CD4-positive, alpha-beta T cell treated with Interleukin-6 at 100 ng/mL for 8 hours (primary cell): Measurements from ENCODE around the gene PRR12.

Experiments
- DNase-seq: peaks from one replicate; pipeline ENCODE4 v3.0.0-alpha.2; 2020; ENCODE audit warnings: mixed read lengths, low spot score

PRR12 gene

DNA sequence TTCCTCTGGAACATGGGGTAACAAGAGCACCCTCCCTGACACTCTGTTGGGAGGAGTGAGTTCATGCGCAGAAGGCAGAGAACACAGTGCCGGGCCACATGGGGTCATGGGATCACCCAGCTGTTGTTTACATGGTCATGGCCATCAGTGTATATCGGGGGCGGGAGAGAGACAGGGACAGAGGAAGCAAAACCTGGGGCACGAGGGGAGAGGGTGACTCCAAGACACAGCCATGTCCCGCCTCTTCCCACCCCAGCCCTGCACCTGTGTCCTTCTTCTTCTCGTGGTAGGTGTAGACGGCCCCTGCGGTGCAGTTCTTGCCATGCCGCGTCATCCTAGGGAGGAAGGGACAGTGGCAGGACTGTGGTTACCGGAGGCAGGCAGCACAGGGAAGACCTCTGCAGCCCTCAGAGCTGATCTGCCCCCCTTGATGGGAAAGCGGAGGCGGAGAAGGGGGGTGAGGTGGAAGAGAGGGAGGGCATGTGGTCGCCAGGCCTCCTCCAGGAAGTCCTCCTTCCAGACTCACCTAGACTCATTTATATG lies 30.6 kb upstream of the PRR12 start:
- DNase-seq: peak; percentile 60

DNA sequence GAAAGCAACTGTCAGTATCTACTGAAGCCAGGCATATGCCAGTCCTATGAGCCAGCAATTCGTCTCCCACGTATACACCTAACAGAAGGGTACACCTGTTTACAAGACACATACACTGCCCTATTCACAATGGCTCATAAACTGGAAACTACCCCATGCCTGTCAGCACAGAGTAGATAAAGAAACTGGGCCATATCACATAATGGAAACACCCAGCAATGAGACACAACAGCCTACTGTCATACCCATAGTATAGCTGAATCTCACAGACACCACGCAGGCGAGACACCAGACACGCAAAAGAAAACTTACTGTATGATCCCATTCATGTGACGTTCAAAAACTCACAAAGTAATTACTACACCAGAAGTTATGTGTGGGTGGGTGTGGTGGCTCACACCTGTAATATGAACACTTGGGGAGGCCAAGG lies 26.4 kb upstream of the PRR12 start:
- no peak for DNase-seq

DNA sequence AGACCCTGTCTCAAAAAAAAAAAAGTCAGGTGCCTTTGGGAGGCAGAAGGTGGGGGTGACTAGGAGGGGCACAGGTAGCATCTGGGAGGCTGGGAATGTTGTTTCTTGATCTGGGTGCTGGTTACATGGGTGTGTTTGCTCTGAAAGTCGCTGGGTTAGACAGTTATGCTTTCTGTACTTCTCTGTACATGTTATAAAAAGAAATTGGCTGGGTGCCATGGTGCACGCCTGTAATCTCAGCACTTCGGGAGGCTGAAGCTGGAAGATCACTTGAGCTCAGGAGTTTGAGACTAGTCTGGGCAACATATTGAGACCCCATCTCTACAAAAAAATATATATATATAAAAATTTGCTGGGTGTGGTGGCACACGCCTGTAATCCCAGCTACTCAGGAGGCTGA lies 25.7 kb upstream of the PRR12 start:
- DNase-seq: peak; percentile 45

DNA sequence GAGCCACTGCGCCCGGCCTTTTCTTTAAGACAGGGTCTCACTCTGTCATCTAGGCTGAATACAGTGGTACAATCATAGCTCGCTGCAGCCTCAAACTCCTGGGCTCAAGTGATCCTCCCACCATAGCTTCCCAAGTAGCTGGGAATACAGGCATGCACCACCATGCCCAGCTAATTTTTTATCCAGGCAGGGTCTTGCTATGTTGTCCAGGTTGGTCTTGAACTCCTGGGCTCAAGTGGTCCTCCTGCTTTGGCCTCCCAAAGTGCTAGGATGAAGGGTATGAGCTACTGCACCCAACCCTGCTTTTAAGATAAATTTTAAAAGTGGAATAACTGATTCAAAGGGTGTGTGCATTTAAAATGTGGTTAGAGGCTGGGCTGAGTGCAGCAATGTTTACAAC lies 24.7 kb upstream of the PRR12 start:
- DNase-seq: no peak

DNA sequence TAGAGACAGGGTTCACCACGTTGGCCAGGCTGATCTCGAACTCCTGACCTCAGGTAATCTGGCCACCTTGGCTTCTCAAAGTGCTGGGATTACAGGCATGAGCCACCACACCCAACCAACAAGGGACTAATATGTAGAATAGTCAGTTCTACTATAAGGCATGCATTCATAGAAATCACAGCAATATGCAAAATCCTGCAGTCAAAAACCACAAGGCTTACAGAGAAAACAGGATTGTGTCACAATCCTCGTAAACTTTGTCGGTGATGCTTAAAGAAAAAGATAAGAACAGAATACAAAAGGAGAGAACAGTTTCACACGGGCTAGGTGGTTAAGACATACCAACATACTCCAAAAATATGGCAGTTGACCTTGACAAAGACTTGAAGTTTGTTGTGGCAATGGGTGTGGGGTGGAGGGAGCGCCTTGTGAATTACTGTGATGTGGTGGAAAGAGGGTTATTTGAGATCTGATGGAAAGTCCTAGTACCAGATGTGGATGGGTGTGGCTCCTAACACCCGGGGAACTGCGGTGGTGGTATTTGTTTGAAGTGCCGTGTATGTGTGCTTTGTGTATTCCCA lies 23.0 kb upstream of the PRR12 start:
- peak; percentile 81 for DNase-seq

DNA sequence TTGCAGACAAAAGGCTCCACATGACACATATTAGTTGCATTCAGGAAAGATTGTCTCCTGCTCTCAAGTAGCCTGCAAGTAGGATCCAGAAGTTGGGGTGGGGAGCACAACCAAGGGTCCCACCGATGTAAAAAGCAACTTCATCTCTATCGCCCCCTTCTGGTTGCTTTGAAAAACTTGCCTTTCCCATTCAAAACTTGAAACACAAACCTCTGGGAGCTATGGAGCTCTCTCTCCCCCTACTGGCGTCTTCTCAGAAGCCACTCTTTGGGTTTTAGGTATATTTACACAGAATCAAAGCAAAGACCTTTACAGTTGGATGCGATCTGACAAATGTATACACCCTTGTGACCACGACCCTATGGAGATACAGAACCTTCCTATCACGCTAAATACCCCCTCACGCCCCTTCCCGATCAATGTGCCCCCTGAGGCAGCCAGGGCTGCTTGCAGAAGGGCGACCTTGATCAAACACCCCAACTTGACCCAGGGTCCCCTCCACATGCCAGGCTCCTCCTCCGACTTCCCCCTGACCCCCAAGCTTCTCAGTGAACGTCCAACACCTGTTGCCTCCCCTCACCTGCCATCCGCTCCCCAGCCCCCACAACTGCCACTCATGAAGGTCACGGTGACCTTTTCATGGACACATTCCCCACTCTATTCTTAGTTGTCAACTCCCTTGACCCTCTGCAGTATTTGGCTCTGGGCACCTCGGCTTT lies 20.7 kb upstream of the PRR12 start:
- peak; percentile 85 for DNase-seq

DNA sequence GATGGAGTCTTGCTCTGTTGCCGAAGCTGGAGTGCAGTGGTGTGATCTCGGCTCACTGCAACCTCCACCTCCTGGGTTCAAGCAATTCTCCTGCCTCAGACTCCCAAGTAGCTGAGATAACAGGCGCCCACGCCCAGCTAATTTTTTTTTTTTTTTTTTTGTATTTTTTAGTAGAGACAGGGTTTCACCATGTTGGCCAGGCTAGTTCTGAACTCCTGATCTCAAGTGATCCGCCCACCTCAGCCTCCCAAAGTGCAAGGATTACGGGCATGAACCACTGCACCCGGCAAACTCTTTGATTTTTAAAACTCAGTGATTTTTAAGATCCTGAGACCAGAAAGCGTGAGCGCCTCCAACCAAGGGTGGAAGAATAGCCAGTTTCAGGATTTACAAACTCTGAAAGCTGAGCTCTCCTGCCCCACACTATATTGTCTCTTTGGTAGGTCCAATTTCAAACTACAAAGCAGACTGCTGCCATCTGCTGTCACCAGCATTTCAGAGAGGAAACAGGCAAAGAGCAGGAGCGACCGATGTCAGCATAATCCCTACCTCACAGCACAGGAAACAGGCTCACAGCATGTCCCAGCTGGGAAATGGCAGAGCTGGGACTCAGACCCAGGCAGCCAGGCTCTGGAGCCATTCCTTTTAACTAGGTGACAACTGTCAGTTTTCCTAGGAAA lies 19.8 kb upstream of the PRR12 start:
- peak; percentile 57 for DNase-seq

DNA sequence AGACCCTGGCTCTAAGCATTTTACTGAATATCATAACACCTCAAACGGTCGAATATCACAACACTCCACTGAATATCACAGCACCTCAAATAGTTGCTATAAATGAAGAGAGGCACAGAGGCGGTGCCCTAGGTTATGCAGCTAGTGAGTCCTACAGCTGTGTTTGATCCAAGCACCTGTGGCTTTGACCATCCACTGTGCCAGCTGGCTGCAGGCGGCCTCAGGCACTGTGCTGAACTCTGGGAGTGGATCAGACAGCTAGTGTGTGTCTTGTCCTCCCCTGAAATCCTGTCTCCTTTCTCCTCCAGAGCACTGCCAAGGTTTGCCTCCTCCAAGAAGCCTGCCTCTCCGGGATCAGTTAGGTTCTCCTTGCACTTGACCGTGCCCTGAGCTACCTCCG lies 18.0 kb upstream of the PRR12 start:
- no peak for DNase-seq

DNA sequence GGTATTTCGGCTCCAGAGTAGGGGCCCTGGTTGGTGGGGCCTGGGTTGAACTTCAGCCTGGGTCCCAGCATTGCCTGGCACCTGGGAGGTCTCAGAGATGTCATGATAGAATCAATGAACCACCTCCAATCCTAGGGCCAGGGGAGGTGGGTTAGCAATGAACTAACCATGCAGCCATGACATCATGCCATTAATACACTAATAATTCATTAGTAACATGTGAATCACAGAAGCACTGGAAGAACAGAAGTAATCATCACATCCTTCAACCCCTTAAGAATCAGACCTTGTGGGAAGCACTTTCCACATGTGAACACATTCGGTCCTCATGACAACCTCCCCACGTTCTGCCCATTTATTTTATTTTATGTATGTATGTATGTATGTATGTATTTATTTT lies 17.6 kb upstream of the PRR12 start:
- no peak for DNase-seq

DNA sequence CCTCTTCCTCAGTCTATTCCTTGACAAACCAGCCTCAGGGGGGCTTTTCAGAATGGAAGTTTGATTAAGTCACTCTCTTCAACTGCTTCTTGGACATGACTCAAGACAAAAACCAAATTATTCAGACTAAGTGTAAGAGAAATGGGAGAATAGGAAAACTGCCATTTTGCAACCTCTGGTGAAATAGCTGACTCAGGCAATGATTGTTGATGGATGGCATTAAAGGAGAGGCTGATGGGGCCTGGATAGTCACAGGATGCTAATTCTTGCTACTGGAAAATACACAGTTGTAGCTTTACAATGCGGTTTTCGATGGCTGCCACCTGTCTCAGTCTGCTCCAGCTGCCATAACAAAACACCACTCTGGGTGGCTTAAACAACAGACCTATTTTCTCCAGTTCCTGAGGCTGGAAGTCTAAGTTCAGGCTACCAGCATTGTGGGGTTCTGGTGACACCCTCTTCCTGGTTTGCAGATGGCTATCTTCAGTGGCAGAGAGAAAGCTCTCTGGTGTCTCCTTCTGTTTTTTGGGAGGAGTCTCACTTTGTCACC lies 16.7 kb upstream of the PRR12 start:
- DNase-seq: no peak

DNA sequence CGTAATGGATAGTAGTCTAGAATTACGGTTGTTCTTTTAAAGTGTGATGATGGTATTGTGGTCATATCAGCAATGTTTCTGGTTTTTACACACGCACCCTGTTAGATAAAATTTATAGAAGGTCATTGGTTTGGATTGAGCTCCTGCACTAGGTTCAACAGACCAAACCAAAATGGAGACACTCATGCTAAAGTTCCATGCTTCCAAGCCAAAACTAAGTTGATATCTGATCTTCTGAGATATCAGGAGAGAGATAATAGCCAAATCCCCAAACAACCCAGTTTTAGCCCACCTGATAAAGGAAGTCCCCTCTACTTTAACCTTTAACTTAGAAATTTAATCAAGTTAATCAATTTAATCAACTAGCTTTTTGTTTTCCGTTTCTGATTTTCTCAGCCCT lies 11.8 kb upstream of the PRR12 start:
- DNase-seq: no peak

DNA sequence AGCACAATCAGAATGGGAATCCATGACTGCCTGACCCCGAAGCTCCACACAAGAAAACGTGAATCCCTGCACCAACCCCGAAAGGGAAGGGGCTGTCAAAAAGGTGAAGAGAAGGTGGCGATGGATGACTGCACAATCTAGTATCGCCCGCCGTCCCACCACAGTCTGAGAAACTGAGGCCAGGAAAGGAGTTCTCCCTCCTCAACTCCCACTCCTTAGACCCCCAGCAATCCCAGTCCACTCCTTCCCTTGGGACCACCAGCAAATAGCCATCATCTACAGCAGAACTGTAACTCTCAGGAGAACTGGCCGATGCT lies 11.1 kb upstream of the PRR12 start:
- no peak for DNase-seq

DNA sequence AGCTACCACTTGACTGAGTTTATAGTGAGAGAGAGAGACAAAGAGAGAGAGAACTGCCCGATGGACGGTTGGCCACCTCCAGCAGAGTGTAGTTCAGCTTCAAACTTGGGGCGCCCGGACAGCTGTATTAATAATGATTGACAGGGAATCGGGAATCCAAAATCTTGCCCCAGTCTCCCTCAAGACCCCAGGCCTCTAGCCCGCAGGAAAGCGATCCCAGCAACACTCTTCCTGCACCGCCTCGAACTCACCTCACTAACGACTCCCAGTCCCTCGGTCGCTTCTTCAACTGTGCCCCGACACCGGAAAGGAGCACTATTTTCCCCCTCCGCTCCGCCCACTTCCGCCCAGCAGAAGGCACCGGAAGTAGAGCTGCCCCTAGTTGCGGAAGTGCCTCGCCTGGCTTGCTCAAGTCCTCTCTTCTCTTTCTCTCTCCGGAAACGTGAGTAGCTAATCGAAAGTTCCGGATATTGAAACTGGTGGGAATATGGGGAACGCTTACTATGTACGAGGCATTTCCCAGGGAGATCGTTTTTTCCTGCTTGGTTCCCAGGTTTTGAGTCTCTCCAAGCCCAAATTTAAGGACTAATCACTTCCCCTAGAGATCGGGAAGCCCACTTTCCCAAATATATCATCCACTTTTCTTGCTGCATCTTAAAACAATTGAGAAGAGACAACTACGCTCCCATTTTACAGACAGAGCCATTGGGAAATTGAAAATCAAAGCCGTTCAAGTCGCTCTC lies 10.5 kb upstream of the PRR12 start, which contains the start of gene NOSIP:
Gene NOSIP, minus strand, starts transcription at position 293 of the 743 bp plus-strand sequence. CDS start 19,865 bp downstream, outside the sequence.
- DNase-seq: peak; percentile 96

DNA sequence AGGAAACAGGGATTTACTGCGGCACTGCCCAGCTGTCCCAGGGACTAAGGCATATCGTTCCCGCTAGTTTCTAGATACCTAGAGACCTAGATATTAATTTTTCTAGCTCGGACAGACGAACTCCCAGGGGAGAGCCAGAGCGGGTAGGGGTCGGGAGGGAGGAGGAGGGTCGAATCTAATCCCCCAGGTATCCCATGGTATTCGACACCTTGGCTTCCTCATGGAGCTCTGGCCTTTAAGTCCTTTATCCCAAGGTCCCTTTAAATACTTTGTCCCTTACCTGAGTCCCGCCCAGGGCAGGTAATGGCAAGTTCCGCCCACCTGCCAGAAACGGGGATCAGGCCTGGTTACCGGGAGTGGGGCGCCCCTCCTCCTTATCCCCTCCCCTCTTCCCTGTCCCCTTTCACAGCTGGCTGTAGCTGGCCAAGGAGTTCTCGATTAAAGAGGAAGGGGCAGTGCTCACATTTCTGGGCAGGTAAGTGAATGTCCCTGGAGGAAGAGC lies 9.9 kb upstream of the PRR12 start, which contains the start of gene PRRG2:
Gene PRRG2, plus strand, starts transcription at position 310 of the 502 bp plus-strand sequence. CDS start 1,904 bp downstream, outside the sequence.
- DNase-seq: no peak

DNA sequence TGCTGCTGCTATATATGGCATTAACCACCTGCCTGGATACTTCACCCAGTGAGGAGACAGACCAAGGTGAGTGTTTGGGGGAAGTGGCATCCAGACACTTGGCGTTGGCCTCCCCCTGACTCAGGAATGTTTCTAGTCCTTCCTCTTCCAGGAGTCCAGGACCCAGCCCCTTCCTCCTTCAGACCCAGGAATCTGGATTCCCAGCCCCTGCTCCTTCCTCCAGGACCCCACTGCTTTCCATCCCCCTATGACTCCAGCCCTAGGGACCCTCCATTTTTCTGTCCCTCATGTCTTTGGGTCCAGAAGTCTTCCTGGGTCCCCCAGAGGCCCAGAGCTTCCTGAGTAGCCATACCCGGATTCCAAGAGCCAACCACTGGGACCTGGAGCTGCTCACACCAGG lies 7.7 kb upstream of the PRR12 start:
- DNase-seq: no peak

DNA sequence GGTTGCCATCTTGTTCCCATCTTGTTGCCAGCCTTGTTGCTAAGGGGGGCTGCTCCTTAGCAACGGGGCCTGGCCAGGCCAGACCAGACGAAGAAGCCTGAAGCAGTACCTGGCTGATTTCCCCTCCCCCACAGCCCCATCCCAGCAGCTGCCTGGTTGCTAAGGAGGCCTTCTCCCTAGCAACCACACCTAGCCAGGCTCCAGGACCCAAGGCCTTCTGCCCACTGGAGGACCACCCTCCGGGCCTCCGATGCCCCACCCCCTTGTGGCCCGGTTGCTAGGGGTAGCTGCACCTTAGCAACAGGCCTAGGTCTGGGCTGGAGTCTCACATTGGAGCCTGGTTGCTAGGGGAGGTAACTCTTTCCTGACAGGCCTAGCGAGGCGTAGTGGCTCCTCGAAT lies 6.0 kb upstream of the PRR12 start:
- DNase-seq: no peak

DNA sequence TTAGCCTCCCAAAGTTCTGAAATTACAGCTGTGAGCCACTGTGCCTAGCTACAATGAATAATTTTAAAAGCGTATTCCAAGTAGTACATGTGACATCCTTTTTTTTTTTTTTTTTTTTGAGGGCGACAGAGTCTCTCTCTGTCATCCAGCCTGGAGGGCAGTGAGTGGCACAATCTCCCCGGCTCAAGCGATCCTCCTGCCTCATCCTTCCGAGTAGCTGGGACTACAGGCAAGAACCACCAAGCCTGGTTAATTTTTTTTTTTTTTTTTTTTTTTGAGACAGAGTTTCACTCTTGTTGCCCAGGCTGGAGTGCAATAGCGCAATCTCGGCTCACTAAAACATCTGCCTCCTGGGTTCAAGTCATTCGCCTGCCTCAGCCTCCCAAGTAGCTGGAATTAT lies 3.8 kb upstream of the PRR12 start:
- no peak for DNase-seq

DNA sequence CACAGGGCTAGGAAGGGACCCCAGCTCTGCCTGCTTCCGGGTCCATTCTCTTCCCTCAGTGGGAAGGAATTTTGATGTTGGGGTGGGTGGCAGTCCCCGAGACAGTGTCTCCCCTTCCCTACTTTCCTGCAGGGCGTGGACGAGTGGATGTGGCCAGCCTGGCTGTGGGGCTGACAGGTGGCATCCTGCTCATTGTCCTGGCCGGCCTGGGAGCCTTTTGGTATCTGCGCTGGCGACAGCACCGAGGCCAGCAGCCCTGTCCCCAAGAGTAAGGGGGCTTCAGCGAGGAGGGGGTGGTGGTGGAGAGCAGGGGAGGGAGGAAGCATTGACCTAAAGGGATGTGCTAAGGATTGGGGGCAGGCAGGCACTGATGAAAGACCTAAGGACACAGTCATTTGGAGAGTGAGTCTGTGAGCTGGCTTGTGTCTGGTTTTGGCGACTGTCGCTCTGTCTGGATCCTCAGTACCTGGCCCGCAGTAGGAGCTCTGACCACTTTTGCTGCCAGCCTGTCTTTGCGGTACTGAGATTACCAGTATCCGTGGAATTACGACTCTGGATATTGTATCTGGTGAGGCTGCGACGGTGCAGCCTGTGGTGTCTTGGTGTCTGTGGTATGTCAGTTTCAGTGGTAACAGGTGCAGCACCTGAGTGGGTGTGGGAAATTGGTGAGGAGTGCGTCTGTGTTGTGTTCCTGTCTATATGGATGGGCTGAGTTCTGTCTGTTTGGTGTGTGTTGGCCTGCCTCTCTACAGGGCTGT lies 2.4 kb upstream of the PRR12 start:
- no peak for DNase-seq

DNA sequence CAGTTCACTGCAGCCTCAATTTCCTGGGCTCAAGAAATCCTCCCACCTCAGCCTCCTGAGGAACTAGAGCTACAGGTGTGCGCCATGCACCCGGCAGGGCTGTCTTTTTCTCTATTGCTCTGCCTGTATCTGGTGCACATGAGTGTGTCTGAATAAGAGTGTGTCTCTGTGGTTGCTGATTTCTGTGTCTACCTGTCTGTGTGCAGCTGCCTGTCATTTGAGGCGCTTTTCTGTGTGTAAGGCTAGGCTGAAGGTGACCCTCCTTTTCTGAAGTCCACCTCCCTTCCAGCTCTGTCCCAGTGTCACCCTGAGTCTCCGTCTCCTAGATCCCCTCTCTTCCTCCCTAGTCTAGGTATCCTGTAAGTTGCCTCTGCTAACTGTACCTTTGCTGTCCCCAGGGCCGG lies 1.5 kb upstream of the PRR12 start:
- no peak for DNase-seq

DNA sequence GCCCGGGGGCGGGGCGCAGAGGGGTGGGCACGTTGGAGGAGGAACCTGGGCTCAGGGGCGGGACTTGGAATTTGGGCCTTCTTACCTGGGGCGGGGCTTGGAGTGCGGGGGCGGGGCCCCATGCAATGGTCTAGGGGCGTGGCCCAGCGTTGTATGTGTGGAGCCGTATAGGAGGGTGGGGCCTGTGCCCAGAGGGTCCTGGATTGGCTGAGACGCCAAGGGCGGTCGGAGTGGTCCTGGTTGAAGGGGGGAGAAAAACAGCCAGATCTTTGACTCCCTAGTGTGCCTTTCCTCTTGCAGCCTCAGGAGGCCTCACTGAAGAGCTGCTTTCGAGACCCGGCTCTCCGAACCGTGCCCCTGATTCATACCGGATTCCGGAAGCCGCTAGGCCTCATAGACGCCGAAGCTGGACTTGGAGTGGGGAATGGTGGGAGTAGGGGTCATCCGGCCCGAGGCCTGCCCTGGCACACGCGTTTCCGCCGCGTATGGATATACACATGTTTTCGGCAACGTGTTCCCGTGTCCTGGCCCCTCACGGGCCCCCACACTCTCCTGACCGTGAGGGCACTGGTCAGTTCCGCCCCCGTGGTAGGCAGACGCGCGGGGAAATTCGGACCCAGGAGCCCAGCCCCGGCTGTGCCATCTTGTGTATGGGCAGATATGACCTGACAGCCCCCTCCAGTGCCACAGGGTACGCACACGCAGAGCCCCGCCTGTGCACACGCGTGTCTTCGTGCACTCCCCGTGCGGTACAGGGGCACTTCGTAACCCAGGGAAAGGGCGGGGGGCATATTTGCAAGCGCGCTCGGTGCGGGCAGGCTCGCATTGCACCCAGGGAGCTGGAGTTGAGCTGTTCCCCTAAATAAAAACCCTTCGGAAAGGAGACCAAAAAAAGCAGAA lies 661 bp upstream of the PRR12 start:
- DNase-seq: peak; percentile 98
